HepG2 (cell line): Measurements from ENCODE around the gene MPC1. TPM values are rescaled to one million over a fixed set of nuclear protein-coding genes. Genes with fewer than 3 reads are reported as not detected.

Experiments used
- BRCA1 ChIP-seq: sonication (generic); formaldehyde crosslinking; IDR thresholded peaks from 2 replicates; pipeline ENCODE4 v1.4.0; 2020; ENCODE audit warnings: missing genetic modification reagents
- CREB1 ChIP-seq, 2 experiments: fragments of 450-650 bp in 1 of 2; IDR thresholded peaks; 2 replicates each; pipeline ENCODE4 v1.6.1; 2016 to 2017; ENCODE audit warnings: control low read depth in 1 of 2, mild to moderate bottlenecking in 1 of 2, missing compliant biosample characterization in 1 of 2, missing genetic modification characterization in 1 of 2
- DMTF1 ChIP-seq: sonication (generic); formaldehyde crosslinking; IDR thresholded peaks from 2 replicates; pipeline ENCODE4 v1.4.0; 2020; ENCODE audit warnings: mild to moderate bottlenecking, missing genetic modification reagents
- KLF16 ChIP-seq, 2 experiments: sonication (generic) in 1 of 2; formaldehyde crosslinking in 1 of 2; IDR thresholded peaks; 2 replicates each; pipeline versions ENCODE4 v1.6.1 to v1.8.0; 2016 to 2023; ENCODE audit warnings: missing genetic modification reagents in 2 of 2, missing compliant biosample characterization in 1 of 2
- ONECUT2 ChIP-seq: sonication (generic); formaldehyde crosslinking; IDR thresholded peaks from 2 replicates; pipeline ENCODE4 v1.4.0; 2020; ENCODE audit warnings: missing genetic modification reagents
- SIX1 ChIP-seq: sonication (generic); formaldehyde crosslinking; IDR thresholded peaks from 2 replicates; pipeline ENCODE4 v1.4.0; 2020; ENCODE audit warnings: missing genetic modification reagents, borderline replicate concordance
- SOX5 ChIP-seq: IDR thresholded peaks from 2 replicates; pipeline ENCODE4 v1.6.1; 2016; ENCODE audit warnings: borderline replicate concordance
- TRIM22 ChIP-seq: fragments of 450-650 bp; IDR thresholded peaks from 2 replicates; pipeline ENCODE4 v1.6.1; 2017
- ZBTB1 ChIP-seq: sonication (generic); formaldehyde crosslinking; IDR thresholded peaks from 2 replicates; pipeline ENCODE4 v1.4.0; 2020; ENCODE audit warnings: missing genetic modification reagents, borderline replicate concordance
- ZEB1 ChIP-seq: IDR thresholded peaks from 2 replicates; pipeline ENCODE4 v1.6.1; 2012; ENCODE audit warnings: mild to moderate bottlenecking, low read depth, inconsistent platforms; ENCODE audit not compliant: insufficient replicate concordance
- ZFP1 ChIP-seq: IDR thresholded peaks from 2 replicates; pipeline ENCODE4 v1.6.1; 2016
- ZFP37 ChIP-seq: sonication (generic); formaldehyde crosslinking; IDR thresholded peaks from 2 replicates; pipeline ENCODE4 v1.4.0; 2020; ENCODE audit warnings: missing genetic modification reagents, borderline replicate concordance
- ZFYVE20 ChIP-seq: sonication (generic); formaldehyde crosslinking; IDR thresholded peaks from 2 replicates; pipeline ENCODE4 v1.8.0; 2023; ENCODE audit warnings: low read depth, mild to moderate bottlenecking, moderate library complexity, missing genetic modification reagents, borderline replicate concordance
- ZKSCAN1 ChIP-seq: fragments of 150-350 bp; IDR thresholded peaks from 2 replicates; pipeline ENCODE4 v1.6.1; 2014; ENCODE audit warnings: low read length
- ZMYM3 ChIP-seq: sonication (generic); formaldehyde crosslinking; IDR thresholded peaks from 2 replicates; pipeline ENCODE4 v1.5.1; 2020; ENCODE audit warnings: mild to moderate bottlenecking, missing genetic modification reagents
- ZNF34 ChIP-seq: sonication (generic); formaldehyde crosslinking; IDR thresholded peaks from 2 replicates; pipeline ENCODE4 v1.4.0; 2020; ENCODE audit warnings: mild to moderate bottlenecking, missing genetic modification reagents, borderline replicate concordance
- ZNF468 ChIP-seq: sonication (generic); formaldehyde crosslinking; IDR thresholded peaks from 2 replicates; pipeline ENCODE4 v1.8.0; 2022; ENCODE audit warnings: mild to moderate bottlenecking, moderate library complexity, missing genetic modification reagents
- ZNF549 ChIP-seq: sonication (generic); formaldehyde crosslinking; IDR thresholded peaks from 2 replicates; pipeline ENCODE4 v1.5.0; 2020; ENCODE audit warnings: missing genetic modification reagents
- ZNF724P ChIP-seq: sonication (generic); formaldehyde crosslinking; IDR thresholded peaks from 2 replicates; pipeline ENCODE4 v1.8.0; 2022; ENCODE audit warnings: missing genetic modification reagents, borderline replicate concordance
- ZNF788 ChIP-seq: sonication (generic); formaldehyde crosslinking; IDR thresholded peaks from 2 replicates; pipeline ENCODE4 v1.5.0; 2020; ENCODE audit warnings: mild to moderate bottlenecking, missing genetic modification reagents, borderline replicate concordance
- ZSCAN20 ChIP-seq: sonication (generic); formaldehyde crosslinking; IDR thresholded peaks from 2 replicates; pipeline ENCODE4 v1.4.0; 2020; ENCODE audit warnings: missing genetic modification reagents, mild to moderate bottlenecking, borderline replicate concordance
- polyA plus RNA-seq, 8 experiments: library from polyadenylated mRNA; depleted of rRNA in 3 of 8; stranded (reverse) in 7 of 8; unstranded in 1 of 8; fragments of >200 nt; fragmentation: Illumina TruSeq in 4 of 8; extraction: Trizol in 4 of 8; gene quantifications; 2 replicates each; pipeline versions ENCODE4 v1.2.1 to v1.2.3, GENCODE V29; 2011 to 2016; ENCODE audit warnings: low read depth in 4 of 8, missing spikeins in 1 of 8, mixed read lengths in 1 of 8; ENCODE audit not compliant: insufficient read depth in 1 of 8
- total RNA-seq, 5 experiments: library from RNA; depleted of rRNA; stranded (reverse); fragments of >200 nt; fragmentation: Illumina TruSeq; extraction: Trizol; gene quantifications; 2 replicates each; pipeline ENCODE4 v1.2.3, GENCODE V29; 2016; ENCODE audit warnings: low read depth in 1 of 5
- TF ChIP-seq, protein P1 (sequence below): sonication (generic); formaldehyde crosslinking; IDR thresholded peaks from 2 replicates; pipeline ENCODE4 v1.9.0; 2021; ENCODE audit warnings: missing genetic modification reagents, mild to moderate bottlenecking, borderline replicate concordance
- TF ChIP-seq, protein P2 (sequence below): sonication (generic); formaldehyde crosslinking; IDR thresholded peaks from 2 replicates; pipeline ENCODE4 v1.5.0; 2020; ENCODE audit warnings: mild to moderate bottlenecking, missing genetic modification reagents, borderline replicate concordance

MPC1 gene
- total and polyA plus RNA-seq, 2 of the 13 experiments (the other 11 are each of a cell fraction or from before 2014, with no cell fraction given) = 189 to 214 TPM

DNA sequence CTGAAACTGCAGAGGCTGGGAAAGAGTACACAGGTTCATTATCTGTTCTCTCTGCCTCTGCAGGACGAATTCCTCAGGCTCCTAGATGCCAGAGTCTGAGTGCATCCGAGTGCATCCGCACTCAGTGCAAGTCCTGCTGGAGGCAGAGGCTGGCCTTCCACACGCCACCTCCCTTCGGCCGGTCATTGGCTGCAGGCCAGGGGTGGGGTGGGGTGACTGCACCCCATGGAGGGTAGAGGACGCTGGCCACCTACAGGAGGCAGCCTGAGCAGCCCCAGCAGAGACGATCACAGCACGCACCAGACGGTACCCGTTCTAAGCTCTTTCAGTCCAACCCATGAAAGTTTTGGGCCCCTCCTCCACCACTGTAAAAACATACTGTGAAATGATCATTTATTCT, 52.1 kb downstream of the MPC1 start (continued):
- TF ChIP-seq ZSCAN20 (CRISPR knock-in tag) (no peak), ZNF724P (CRISPR knock-in tag) (no peak), ZBTB1 (CRISPR knock-in tag) (no peak), TRIM22 (no peak), ZEB1 (no peak), ONECUT2 (no peak), ZMYM3 (CRISPR knock-in tag) (peak; percentile 88), BRCA1 (CRISPR knock-in tag) (no peak), SIX1 (no peak), ZKSCAN1 (no peak), DMTF1 (CRISPR knock-in tag) (no peak), ZNF468 (no peak), ZFP37 (no peak; the same call in 1 of the 2 replicates), SOX5 (CRISPR knock-in tag) (peak; percentile 70; the same call in 1 of the 2 replicates), KLF16 (CRISPR knock-in tag; IDR thresholded peaks at IDR 0.05) (peak in 1 of 2 experiments; percentile 65; a peak in 2 of 4 replicates), ZNF788 (CRISPR knock-in tag) (peak; percentile 61; the same call in 1 of the 2 replicates), ZNF34 (no peak), CREB1 (IDR thresholded peaks at IDR 0.05) (no peak), CREB1 (CRISPR knock-in tag; IDR thresholded peaks at IDR 0.05) (no peak), ZNF549 (CRISPR knock-in tag) (no peak), ZFP1 (peak; percentile 34; the same call in 1 of the 2 replicates), ZFYVE20 (no peak)
- TF ChIP-seq, protein P1, sequence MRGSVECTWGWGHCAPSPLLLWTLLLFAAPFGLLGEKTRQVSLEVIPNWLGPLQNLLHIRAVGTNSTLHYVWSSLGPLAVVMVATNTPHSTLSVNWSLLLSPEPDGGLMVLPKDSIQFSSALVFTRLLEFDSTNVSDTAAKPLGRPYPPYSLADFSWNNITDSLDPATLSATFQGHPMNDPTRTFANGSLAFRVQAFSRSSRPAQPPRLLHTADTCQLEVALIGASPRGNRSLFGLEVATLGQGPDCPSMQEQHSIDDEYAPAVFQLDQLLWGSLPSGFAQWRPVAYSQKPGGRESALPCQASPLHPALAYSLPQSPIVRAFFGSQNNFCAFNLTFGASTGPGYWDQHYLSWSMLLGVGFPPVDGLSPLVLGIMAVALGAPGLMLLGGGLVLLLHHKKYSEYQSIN (CRISPR knock-in tag) = no peak
- TF ChIP-seq, protein P2, sequence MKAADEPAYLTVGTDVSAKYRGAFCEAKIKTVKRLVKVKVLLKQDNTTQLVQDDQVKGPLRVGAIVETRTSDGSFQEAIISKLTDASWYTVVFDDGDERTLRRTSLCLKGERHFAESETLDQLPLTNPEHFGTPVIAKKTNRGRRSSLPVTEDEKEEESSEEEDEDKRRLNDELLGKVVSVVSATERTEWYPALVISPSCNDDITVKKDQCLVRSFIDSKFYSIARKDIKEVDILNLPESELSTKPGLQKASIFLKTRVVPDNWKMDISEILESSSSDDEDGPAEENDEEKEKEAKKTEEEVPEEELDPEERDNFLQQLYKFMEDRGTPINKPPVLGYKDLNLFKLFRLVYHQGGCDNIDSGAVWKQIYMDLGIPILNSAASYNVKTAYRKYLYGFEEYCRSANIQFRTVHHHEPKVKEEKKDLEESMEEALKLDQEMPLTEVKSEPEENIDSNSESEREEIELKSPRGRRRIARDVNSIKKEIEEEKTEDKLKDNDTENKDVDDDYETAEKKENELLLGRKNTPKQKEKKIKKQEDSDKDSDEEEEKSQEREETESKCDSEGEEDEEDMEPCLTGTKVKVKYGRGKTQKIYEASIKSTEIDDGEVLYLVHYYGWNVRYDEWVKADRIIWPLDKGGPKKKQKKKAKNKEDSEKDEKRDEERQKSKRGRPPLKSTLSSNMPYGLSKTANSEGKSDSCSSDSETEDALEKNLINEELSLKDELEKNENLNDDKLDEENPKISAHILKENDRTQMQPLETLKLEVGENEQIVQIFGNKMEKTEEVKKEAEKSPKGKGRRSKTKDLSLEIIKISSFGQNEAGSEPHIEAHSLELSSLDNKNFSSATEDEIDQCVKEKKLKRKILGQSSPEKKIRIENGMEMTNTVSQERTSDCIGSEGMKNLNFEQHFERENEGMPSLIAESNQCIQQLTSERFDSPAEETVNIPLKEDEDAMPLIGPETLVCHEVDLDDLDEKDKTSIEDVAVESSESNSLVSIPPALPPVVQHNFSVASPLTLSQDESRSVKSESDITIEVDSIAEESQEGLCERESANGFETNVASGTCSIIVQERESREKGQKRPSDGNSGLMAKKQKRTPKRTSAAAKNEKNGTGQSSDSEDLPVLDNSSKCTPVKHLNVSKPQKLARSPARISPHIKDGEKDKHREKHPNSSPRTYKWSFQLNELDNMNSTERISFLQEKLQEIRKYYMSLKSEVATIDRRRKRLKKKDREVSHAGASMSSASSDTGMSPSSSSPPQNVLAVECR (CRISPR knock-in tag) = peak; percentile 84; the same call in 1 of the 2 replicates
